Putamen (tissue), 1 donor: ENCODE measurements around the gene NFIA.

Source experiments
- DNase-seq: peaks from one replicate; pipeline ENCODE4 v3.0.0-alpha.2; 2016; ENCODE audit warnings: low spot score

Gene NFIA

GRCh38 chr1:61395146-61395800, 312.9 kb downstream of the NFIA start:
- DNase-seq: no peak

DNA sequence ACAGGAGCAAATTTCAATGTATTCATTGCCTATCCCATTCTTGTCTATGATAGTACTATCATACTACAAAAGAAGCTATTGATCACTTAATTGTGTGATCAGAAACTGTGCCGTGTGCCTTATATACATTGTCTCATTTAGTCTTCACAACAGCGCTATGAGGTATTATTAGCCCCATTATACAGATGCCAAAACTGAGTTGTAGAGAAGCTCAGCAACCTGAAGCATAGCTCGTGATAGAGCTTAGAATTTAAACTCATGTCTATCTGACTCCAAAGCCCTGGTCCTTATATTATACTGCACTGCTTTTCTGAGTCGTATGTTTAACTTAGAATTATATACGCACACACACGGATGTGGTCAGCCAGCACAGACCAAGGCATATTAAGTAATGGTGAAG, 315.1 kb downstream of the NFIA start:
- no peak for DNase-seq

DNA sequence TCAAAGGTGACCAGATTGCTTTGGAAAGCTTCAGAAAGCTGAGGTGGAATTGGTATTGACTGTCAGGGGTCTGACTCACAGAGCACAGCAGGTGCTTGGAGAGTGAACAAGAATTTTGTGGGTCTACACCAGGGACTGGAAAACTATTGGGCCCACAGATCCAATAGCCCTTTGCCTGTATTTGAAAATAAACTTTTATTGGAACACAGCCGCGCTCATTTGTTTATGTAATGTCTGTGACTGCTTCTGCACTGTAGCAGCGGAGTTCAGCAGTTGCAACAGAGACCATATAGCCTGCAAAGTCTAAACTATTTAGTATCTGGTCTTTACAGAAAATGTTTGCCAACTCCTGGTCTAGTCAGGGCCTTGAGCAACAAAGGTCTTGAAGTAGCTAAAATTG, 315.6 kb downstream of the NFIA start:
- DNase-seq: no peak

DNA sequence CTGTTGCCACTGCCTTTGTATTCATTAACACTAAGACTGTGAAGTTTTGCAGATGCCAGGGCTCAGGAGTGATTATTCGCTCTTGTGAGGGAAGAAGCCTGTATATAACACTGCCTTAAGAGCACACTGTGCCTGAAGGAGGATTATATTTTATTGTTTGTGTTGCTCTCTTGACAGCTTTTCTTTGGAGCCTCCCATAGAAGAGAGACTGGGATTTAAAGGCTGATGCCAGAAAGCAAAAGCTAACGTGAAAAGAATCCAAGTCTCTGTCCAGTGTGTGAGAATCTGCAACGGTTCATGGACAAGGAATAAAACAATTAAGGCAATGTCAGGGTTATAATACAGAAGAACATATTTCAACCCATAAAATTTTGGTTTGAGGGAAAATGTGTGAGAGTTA, 316.8 kb downstream of the NFIA start:
- no peak for DNase-seq

GRCh38 chr1:61400131-61400770, 317.9 kb downstream of the NFIA start:
- no peak for DNase-seq

DNA sequence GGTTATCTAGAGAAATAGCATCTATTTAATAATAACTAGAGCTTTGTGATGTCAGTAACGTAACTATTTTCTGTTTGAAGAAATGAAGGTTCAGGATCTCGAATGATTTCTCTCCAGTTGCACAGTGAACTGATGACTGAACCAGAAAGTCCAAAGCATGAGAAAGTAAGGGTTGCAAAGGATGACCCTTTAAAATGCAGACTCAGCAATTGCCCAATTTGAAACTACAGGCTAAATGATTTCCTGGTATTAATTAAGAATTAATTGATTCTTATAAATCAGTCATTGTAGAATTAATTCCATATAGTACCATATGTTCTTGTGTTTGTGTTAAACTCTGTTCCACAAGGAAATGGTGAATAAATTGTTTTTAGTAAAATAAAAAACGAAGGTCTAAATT, 318.6 kb downstream of the NFIA start:
- DNase-seq: no peak

GRCh38 chr1:61403679-61404596, 321.6 kb downstream of the NFIA start:
- DNase-seq: no peak

- DNase-seq: no peak
Observed at GRCh38 chr1:61404597-61405376, 322.4 kb downstream of the NFIA start.

DNA sequence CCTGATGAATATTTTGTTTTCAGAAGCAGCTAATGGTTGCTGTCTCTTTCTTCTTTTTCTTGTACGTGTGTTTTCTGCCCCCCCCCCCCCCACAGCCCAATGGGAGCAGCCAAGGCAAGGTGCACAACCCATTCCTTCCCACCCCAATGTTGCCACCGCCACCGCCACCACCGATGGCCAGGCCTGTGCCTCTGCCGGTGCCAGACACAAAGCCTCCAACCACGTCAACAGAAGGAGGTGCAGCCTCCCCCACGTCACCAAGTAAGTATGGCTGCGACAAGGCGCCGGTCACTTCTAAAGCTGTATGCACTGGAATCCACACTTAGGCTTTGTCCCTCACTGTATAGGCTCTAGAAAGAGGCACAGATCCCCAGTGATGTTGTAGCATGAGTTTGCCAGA, 324.1 kb downstream of the NFIA start:
- DNase-seq: no peak

DNA sequence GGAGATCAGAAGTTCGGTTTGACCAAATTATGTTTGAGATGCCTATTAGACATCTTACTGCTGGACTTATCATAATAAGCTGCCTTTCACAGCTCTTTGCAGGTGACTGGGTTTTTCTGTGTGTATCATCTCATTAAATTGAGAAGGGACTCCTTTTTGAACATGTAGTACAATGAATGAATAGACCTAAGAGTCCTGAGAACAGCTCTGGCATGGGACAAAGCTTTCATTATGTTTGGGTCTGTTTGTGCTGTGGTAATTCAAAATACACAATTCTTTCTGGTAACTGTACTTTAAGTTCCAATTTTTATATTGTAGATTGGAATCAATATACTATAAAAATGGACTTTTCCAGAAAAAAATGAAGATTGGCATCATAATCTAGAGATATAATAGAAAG, 330.2 kb downstream of the NFIA start:
- no peak for DNase-seq

- no peak for DNase-seq
Observed at GRCh38 chr1:61419196-61419595, 336.8 kb downstream of the NFIA start.

GRCh38 chr1:61419657-61420056, 337.3 kb downstream of the NFIA start:
- DNase-seq: no peak

DNA sequence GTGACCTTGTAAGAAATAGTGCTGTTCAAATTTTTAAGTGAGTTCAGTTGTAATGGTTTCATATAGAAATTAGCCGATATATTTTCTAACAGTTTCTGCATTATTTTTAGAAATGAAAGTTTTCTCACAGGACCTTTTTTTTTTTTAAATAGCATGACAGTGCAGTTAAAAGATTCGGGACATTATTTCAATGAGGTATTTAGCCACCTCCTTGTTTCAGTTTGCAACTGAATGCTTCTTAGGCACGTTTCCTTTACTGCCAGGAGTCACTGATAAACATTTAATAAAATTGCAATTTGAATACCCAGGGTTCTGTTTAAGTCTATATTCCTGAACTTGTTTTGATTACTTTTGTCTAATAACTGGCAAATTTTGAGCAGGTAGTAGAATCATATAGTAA, 337.9 kb downstream of the NFIA start:
- DNase-seq: no peak

- no peak for DNase-seq
Observed at GRCh38 chr1:61420909-61421835, 338.8 kb downstream of the NFIA start.

- DNase-seq: no peak
Observed at GRCh38 chr1:61423643-61424042, 341.3 kb downstream of the NFIA start.

- DNase-seq: no peak
Observed at GRCh38 chr1:61424382-61424781, 342.0 kb downstream of the NFIA start.

- no peak for DNase-seq
Observed at GRCh38 chr1:61425040-61425439, 342.7 kb downstream of the NFIA start.

DNA sequence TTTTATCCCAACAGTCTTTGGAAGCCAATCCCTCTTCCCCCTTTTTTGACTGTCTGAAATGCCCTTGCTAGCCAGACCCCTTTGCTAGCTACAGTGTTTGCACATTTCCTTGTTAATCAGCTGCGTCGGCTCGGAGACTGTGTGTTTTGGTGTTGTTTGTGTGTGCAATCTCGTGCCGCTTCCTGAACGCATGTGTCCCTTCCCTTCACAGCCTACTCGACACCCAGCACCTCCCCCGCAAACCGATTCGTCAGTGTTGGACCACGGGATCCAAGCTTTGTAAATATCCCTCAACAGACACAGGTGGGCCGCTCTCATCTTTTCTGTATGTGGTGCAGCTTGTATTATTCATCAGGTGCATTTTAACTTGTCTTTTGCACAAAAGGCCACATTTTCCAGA, 343.9 kb downstream of the NFIA start:
- no peak for DNase-seq

GRCh38 chr1:61426885-61427284, 344.5 kb downstream of the NFIA start:
- DNase-seq: no peak

GRCh38 chr1:61427510-61427909, 345.1 kb downstream of the NFIA start:
- no peak for DNase-seq

- DNase-seq: no peak
Observed at GRCh38 chr1:61428146-61428545, 345.8 kb downstream of the NFIA start.
